Activated CD4-positive, CD25-positive, alpha-beta regulatory T cell treated with anti-CD3 and anti-CD28 coated beads, Interleukin-2, amount 50 U/mL, for 72 hours (primary cell): ENCODE data around the gene TSPAN5.
"Not testable (repeated sequence)": the region's sequence is repeated elsewhere in the genome, so short reads cannot be mapped to it uniquely, and the experiment has no call there.

Source experiments
- DNase-seq: peaks from one replicate; pipeline ENCODE4 v3.0.0; 2021

The TSPAN5 gene

GRCh38 chr4:98540803-98541202 is 117.6 kb downstream of the TSPAN5 start:
- DNase-seq: no peak

GRCh38 chr4:98539741-98540140 is 118.7 kb downstream of the TSPAN5 start:
- no peak for DNase-seq

- no peak for DNase-seq
Measured at GRCh38 chr4:98539299-98539698, 119.1 kb downstream of the TSPAN5 start.

GRCh38 chr4:98536631-98537030 is 121.8 kb downstream of the TSPAN5 start:
- no peak for DNase-seq

- not testable (repeated sequence) for DNase-seq
Measured at GRCh38 chr4:98534146-98534545, 124.3 kb downstream of the TSPAN5 start.

- DNase-seq: no peak
Measured at GRCh38 chr4:98530572-98530971, 127.8 kb downstream of the TSPAN5 start.

- no peak for DNase-seq
Measured at GRCh38 chr4:98529970-98530569, 128.3 kb downstream of the TSPAN5 start.

GRCh38 chr4:98528882-98529281 is 129.5 kb downstream of the TSPAN5 start:
- DNase-seq: no peak

- no peak for DNase-seq
Measured at GRCh38 chr4:98527534-98528269, 130.7 kb downstream of the TSPAN5 start.

- no peak for DNase-seq
Measured at GRCh38 chr4:98524230-98524629, 134.2 kb downstream of the TSPAN5 start.

- DNase-seq: no peak
Measured at GRCh38 chr4:98522636-98523395, 135.6 kb downstream of the TSPAN5 start.

GRCh38 chr4:98522062-98522461 is 136.3 kb downstream of the TSPAN5 start:
- DNase-seq: no peak

GRCh38 chr4:98521486-98521885 is 136.9 kb downstream of the TSPAN5 start:
- no peak for DNase-seq

- DNase-seq: no peak
Measured at GRCh38 chr4:98519268-98519977, 139.0 kb downstream of the TSPAN5 start.

GRCh38 chr4:98518559-98519267 is 139.7 kb downstream of the TSPAN5 start:
- DNase-seq: no peak

GRCh38 chr4:98517218-98518021 is 141.0 kb downstream of the TSPAN5 start:
- no peak for DNase-seq

GRCh38 chr4:98516441-98517217 is 141.8 kb downstream of the TSPAN5 start:
- no peak for DNase-seq

- no peak for DNase-seq
Measured at GRCh38 chr4:98516042-98516440, 142.4 kb downstream of the TSPAN5 start.

GRCh38 chr4:98515470-98515809 is 143.0 kb downstream of the TSPAN5 start:
- DNase-seq: no peak

- DNase-seq: no peak
Measured at GRCh38 chr4:98514741-98515469, 143.5 kb downstream of the TSPAN5 start.
